MM.1S (cell line): ENCODE data around the gene ZNF658.
"Not testable (repeated sequence)": the region's sequence is repeated elsewhere in the genome, so short reads cannot be mapped to it uniquely, and the experiment has no call there.

ENCODE experiments used
- EZH2 ChIP-seq: fragments of 300-600 bp; sonication (generic); optimal IDR thresholded peaks from 2 replicates; pipeline ENCODE3; 2017; ENCODE audit warnings: low read depth, mild to moderate bottlenecking, antibody characterized with exemption, low read length, mixed read lengths
- EZH2phosphoT487 ChIP-seq: fragments of 300-600 bp; sonication (generic); IDR thresholded peaks from 2 replicates; pipeline ENCODE4 v1.6.1; 2018; ENCODE audit warnings: antibody characterized with exemption, low read length
- TF ChIP-seq, protein P1 (sequence below): fragments of 300-600 bp; sonication (generic); IDR thresholded peaks from 2 replicates; pipeline ENCODE4 v1.5.1; 2016; ENCODE audit warnings: antibody characterized with exemption, low read length, mixed read lengths

DNA sequence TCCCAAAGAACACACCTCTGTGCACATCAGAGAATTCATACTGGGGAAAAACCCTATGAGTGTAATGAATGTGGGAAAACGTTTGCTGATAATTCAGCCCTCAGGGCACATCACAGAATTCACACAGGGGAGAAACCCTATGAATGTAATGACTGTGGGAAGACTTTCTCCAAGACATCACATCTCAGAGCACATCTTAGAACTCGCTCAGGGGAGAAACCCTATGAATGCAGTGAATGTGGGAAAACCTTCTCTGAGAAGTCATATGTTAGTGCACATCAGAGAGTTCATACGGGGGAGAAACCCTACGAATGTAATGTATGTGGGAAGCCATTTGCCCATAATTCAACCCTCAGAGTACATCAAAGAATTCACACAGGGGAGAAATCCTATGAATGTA lies 19.5 kb downstream of the ZNF658 start:
- TF ChIP-seq, protein P1, sequence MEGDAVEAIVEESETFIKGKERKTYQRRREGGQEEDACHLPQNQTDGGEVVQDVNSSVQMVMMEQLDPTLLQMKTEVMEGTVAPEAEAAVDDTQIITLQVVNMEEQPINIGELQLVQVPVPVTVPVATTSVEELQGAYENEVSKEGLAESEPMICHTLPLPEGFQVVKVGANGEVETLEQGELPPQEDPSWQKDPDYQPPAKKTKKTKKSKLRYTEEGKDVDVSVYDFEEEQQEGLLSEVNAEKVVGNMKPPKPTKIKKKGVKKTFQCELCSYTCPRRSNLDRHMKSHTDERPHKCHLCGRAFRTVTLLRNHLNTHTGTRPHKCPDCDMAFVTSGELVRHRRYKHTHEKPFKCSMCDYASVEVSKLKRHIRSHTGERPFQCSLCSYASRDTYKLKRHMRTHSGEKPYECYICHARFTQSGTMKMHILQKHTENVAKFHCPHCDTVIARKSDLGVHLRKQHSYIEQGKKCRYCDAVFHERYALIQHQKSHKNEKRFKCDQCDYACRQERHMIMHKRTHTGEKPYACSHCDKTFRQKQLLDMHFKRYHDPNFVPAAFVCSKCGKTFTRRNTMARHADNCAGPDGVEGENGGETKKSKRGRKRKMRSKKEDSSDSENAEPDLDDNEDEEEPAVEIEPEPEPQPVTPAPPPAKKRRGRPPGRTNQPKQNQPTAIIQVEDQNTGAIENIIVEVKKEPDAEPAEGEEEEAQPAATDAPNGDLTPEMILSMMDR = not testable (repeated sequence)
- not testable (repeated sequence) for TF ChIP-seq EZH2, EZH2phosphoT487
